ENCODE results near the gene KIF5A.

Gene KIF5A

DNA sequence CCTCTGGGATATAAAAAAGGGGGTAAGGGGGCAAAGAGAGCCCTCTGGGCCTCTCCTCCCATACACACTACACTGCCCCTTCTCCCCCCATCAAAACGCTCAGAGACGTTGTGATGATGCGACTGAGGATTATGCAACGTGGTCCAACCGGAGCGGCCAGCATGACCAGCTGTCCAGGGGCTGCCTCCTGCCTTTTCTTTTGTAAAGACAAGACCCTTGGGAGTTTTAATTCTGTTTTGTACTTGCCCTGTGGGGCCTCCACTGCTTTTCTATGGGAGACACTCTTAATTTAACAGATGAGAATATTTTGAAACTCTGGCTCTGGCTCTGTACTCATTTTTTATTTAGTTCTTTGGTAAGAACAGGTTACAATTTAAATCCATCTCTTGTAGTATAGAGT, 20.0 kb upstream of the KIF5A start:
- H3K4me3 ChIP-seq (replicated peaks in 1 of 2; ENCODE audit: low read depth in 2 of 2, low read length in 2 of 2): no peak overlapping the region
- TF ChIP-seq, protein P1, sequence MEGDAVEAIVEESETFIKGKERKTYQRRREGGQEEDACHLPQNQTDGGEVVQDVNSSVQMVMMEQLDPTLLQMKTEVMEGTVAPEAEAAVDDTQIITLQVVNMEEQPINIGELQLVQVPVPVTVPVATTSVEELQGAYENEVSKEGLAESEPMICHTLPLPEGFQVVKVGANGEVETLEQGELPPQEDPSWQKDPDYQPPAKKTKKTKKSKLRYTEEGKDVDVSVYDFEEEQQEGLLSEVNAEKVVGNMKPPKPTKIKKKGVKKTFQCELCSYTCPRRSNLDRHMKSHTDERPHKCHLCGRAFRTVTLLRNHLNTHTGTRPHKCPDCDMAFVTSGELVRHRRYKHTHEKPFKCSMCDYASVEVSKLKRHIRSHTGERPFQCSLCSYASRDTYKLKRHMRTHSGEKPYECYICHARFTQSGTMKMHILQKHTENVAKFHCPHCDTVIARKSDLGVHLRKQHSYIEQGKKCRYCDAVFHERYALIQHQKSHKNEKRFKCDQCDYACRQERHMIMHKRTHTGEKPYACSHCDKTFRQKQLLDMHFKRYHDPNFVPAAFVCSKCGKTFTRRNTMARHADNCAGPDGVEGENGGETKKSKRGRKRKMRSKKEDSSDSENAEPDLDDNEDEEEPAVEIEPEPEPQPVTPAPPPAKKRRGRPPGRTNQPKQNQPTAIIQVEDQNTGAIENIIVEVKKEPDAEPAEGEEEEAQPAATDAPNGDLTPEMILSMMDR (IDR thresholded peaks at IDR 0.05; ENCODE audit: low read depth, low read length): no peak

DNA sequence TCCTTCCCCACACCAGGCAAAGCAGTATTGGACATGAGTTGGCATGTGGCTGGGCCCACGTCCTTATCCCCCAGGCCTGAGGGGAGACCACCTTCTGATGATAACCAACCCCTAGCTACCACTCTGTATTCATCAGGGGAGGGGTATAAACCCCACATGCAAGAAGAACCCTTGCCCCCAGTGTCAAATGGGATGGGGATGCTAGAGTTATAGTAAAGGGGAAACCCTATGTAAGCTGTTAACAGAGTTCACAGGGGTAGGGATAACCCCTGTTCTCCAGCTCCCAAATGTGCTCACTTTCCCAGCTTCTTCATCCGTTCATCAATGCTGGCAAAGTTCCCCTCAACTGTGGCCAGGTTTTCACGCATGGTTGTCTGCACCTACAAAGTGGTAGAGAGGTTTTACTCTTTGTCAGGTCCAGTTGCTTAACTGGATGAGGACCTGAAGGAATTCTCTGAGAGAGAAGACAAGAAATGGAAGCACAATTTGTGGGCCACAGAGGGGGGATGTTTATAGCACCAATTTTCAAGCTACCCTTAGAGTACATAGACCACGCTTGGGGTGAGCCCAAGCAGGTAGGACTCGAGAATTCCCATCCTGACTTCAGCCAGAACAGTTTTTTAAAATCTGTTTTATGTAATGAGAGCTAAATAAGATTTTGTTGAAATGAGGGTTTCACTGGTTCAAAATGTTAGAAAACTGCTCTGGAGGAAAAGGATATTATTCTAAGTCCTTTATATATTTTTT, 19.3 kb upstream of the KIF5A start:
- TF ChIP-seq, protein P1 (IDR thresholded peaks at IDR 0.05; ENCODE audit: low read depth, low read length): no peak
- H3K4me3 ChIP-seq (replicated peaks in 1 of 2; ENCODE audit: low read depth in 2 of 2, low read length in 2 of 2): no peak overlapping the region

More for the DNA sequence above, 20.0 kb upstream of the KIF5A start:
- no peak for DNase-seq (ENCODE audit: low read depth in 2 of 2)

DNA sequence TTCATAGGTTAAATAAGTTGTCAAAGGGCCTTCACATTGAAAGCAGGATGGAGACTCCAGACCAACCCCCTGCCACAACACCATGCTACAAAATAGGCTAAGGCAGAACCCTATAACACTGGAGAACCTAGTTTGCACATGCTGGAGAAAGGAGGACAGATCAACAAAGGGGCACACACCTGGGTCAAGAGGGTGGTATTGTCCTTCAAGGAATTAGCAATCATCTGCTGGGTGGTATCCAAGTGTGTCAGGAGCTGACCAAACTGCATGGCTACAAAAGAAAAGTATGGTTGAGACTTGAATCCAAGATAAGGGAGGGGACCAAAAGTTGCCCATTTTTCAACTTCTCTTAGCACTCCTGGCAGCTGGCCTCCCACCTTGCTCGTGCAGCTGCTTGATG, 18.0 kb upstream of the KIF5A start:
- H3K4me3 ChIP-seq (replicated peaks in 1 of 2; ENCODE audit: low read depth in 2 of 2, low read length in 2 of 2): no peak overlapping the region
- no peak for DNase-seq (ENCODE audit: low read depth in 2 of 2)
- TF ChIP-seq, protein P1 (IDR thresholded peaks at IDR 0.05; ENCODE audit: low read depth, low read length): no peak

More for the DNA sequence above, 19.3 kb upstream of the KIF5A start:
- DNase-seq (ENCODE audit: low read depth in 2 of 2): no peak

DNA sequence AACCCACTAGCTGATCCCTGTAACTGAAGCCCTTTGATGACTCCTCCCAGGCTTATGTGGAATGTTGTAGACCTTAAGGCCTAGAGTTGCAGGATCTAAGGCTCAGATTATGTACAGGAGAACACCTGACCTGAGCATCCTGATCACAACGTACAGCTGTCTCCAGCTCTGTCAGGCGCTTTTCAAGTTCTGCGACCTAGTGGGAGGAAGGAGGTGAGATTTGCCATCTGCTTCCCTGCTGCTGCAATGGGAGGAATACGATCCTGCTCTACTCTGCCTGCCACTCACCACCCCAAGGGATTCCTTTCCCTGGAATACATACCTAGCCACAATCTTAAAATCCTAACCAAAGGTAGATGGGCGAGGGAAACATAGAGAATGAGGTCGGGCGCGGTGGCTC, 16.7 kb upstream of the KIF5A start:
- TF ChIP-seq, protein P1 (IDR thresholded peaks at IDR 0.05; ENCODE audit: low read depth, low read length): no peak
- H3K4me3 ChIP-seq (replicated peaks in 1 of 2; ENCODE audit: low read depth in 2 of 2, low read length in 2 of 2): no peak overlapping the region
- no peak for DNase-seq (ENCODE audit: low read depth in 2 of 2)

DNA sequence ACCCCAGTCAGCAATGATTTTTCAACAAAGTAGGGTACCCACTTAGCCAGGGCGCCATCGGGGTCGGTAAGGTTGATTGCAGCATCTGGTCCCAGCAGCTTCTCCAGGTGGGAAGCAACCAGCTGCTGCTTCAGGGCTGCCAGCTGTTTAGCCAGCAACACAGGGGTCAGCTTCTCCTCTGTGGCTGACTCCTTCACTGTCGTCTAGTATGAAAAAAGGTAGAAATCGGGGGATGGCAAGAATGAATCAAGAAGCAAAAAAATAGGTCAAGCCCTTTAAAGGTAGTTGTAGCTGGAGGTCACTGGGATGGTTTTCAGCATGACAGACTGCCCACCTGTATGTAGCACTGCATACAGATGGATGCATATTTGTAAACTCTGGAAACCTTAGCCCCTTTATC, 15.6 kb upstream of the KIF5A start:
- no peak overlapping the region for H3K4me3 ChIP-seq (replicated peaks in 1 of 2; ENCODE audit: low read depth in 2 of 2, low read length in 2 of 2)
- TF ChIP-seq, protein P1 (IDR thresholded peaks at IDR 0.05; ENCODE audit: low read depth, low read length): no peak
- no peak for DNase-seq (ENCODE audit: low read depth in 2 of 2)

DNA sequence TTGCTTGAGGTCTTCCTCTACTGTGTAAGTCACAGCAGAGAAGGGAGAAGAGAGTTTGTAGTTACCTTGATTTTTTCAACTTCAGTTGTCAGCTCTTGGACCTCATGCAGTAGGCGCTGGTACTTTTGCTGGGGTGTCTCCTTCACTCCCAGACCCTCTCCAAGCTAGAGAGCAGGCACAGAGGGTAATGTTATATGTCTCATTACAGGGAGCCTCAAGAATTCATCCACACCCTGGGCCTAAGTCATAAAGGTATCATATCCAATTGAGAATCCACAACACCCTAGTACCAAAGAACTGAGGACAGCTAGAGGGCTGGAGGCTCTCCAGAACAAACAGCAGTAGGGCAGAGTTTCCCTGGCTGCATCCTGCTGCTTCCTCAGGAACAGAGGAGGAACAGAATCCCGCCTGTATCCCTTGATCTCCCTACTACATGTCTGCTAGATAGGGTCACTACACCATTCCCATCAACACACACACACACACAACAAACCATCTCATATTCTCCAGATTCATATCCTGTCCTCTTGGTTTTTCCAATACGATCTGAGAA, 14.8 kb upstream of the KIF5A start:
- DNase-seq (ENCODE audit: low read depth in 2 of 2): no peak
- TF ChIP-seq, protein P1 (IDR thresholded peaks at IDR 0.05; ENCODE audit: low read depth, low read length): no peak
- H3K4me3 ChIP-seq (replicated peaks in 1 of 2; ENCODE audit: low read depth in 2 of 2, low read length in 2 of 2): no peak overlapping the region

Data from cardiac fibroblast (primary cell).